HG02763 (cell line): Measurements from ENCODE around the gene FIG4.
"Not testable (repeated sequence)": the region's sequence is repeated elsewhere in the genome, so short reads cannot be mapped to it uniquely, and the experiment has no call there.

Source experiments
- ATAC-seq: cut with Tn5 transposase; IDR thresholded peaks from one replicate; pipeline ENCODE4 v1.9.1; 2021; ENCODE audit warnings: mild to moderate bottlenecking, moderate library complexity; ENCODE audit not compliant: unreplicated experiment

The FIG4 gene

GRCh38 chr6:109793792-109794191, 102.7 kb downstream of the FIG4 start:
- ATAC-seq: no peak

- peak; percentile 38 for ATAC-seq
Observed at GRCh38 chr6:109794201-109794923, 103.3 kb downstream of the FIG4 start.

- ATAC-seq: no peak
Observed at GRCh38 chr6:109795994-109796555, 105.0 kb downstream of the FIG4 start.

- ATAC-seq: no peak
Observed at GRCh38 chr6:109799129-109799528, 108.0 kb downstream of the FIG4 start.

- ATAC-seq: no peak
Observed at GRCh38 chr6:109799664-109800063, 108.6 kb downstream of the FIG4 start.

GRCh38 chr6:109800771-109801170, 109.7 kb downstream of the FIG4 start:
- no peak for ATAC-seq

- no peak for ATAC-seq
Observed at GRCh38 chr6:109801794-109802193, 110.7 kb downstream of the FIG4 start.

- no peak for ATAC-seq
Observed at GRCh38 chr6:109804020-109804419, 112.9 kb downstream of the FIG4 start.

- ATAC-seq: no peak
Observed at GRCh38 chr6:109807881-109808280, 116.8 kb downstream of the FIG4 start.

- no peak for ATAC-seq
Observed at GRCh38 chr6:109808837-109809236, 117.7 kb downstream of the FIG4 start.

GRCh38 chr6:109815054-109815453, 124.0 kb downstream of the FIG4 start:
- no peak for ATAC-seq

- ATAC-seq: no peak
Observed at GRCh38 chr6:109816452-109817374, 125.6 kb downstream of the FIG4 start.

- no peak for ATAC-seq
Observed at GRCh38 chr6:109820706-109821350, 129.7 kb downstream of the FIG4 start.

GRCh38 chr6:109821428-109821827, 130.3 kb downstream of the FIG4 start:
- no peak for ATAC-seq

- ATAC-seq: no peak
Observed at GRCh38 chr6:109824105-109824504, 133.0 kb downstream of the FIG4 start.

- no peak for ATAC-seq
Observed at GRCh38 chr6:109826551-109826950, 135.5 kb downstream of the FIG4 start.

GRCh38 chr6:109831352-109831751, 140.3 kb downstream of the FIG4 start:
- ATAC-seq: not testable (repeated sequence)

- ATAC-seq: no peak
Observed at GRCh38 chr6:109834131-109834530, 143.0 kb downstream of the FIG4 start.

- ATAC-seq: no peak
Observed at GRCh38 chr6:109834595-109835437, 143.7 kb downstream of the FIG4 start.

- ATAC-seq: no peak
Observed at GRCh38 chr6:109840034-109840433, 148.9 kb downstream of the FIG4 start.
